Right kidney (tissue), 9 donors: ENCODE data around the gene OXSR1.

ENCODE experiments used
- DNase-seq: peaks from one replicate; pipeline ENCODE4 v3.0.0-alpha.2; 2016
- long read RNA-seq, 8 donors: transcript quantifications; one replicate each; lab custom pipeline, GENCODE V29; 2026

Gene OXSR1
- long read RNA-seq, donor 1, full-length matches to known transcripts: 1 of 1 reads
- long read RNA-seq, donor 1, partial matches to known transcripts: 0 of 1 reads
- long read RNA-seq, donor 1, other reads (novel, unspliced or antisense): 0 of 1 reads
- long read RNA-seq, donor 2, full-length matches to known transcripts: 2 of 36 reads
- long read RNA-seq, donor 2, partial matches to known transcripts: 34 of 36 reads
- long read RNA-seq, donor 2, other reads (novel, unspliced or antisense): 0 of 36 reads
- long read RNA-seq, donor 3, full-length matches to known transcripts: 3 of 3 reads
- long read RNA-seq, donor 3, partial matches to known transcripts: 0 of 3 reads
- long read RNA-seq, donor 3, other reads (novel, unspliced or antisense): 0 of 3 reads
- long read RNA-seq, donor 4, full-length matches to known transcripts: 1 of 75 reads
- long read RNA-seq, donor 4, partial matches to known transcripts: 74 of 75 reads
- long read RNA-seq, donor 4, other reads (novel, unspliced or antisense): 0 of 75 reads
- long read RNA-seq, donor 5, full-length matches to known transcripts: 4 of 11 reads
- long read RNA-seq, donor 5, partial matches to known transcripts: 7 of 11 reads
- long read RNA-seq, donor 5, other reads (novel, unspliced or antisense): 0 of 11 reads
- long read RNA-seq, donor 6, full-length matches to known transcripts: 3 of 9 reads
- long read RNA-seq, donor 6, partial matches to known transcripts: 6 of 9 reads
- long read RNA-seq, donor 6, other reads (novel, unspliced or antisense): 0 of 9 reads
- long read RNA-seq, donor 7, full-length matches to known transcripts: 4 of 12 reads
- long read RNA-seq, donor 7, partial matches to known transcripts: 8 of 12 reads
- long read RNA-seq, donor 7, other reads (novel, unspliced or antisense): 0 of 12 reads
- long read RNA-seq, donor 8, full-length matches to known transcripts: 4 of 4 reads
- long read RNA-seq, donor 8, partial matches to known transcripts: 0 of 4 reads
- long read RNA-seq, donor 8, other reads (novel, unspliced or antisense): 0 of 4 reads

- peak; percentile 99 for DNase-seq
Observed at GRCh38 chr3:38164952-38165721, at the start of gene OXSR1. Gene OXSR1, plus strand, starts transcription at chr3:38165537. Its CDS starts 340 bp downstream, at chr3:38165877.

- no peak for DNase-seq
Observed at GRCh38 chr3:38115645-38116427, 49.5 kb upstream of the OXSR1 start.

GRCh38 chr3:38116471-38117162 lies 48.7 kb upstream of the OXSR1 start:
- DNase-seq: no peak

GRCh38 chr3:38117163-38117716 lies 48.1 kb upstream of the OXSR1 start:
- DNase-seq: no peak

- DNase-seq: no peak
Observed at GRCh38 chr3:38117748-38118420, 47.5 kb upstream of the OXSR1 start.

GRCh38 chr3:38118421-38119247 lies 46.7 kb upstream of the OXSR1 start:
- DNase-seq: no peak

- DNase-seq: no peak
Observed at GRCh38 chr3:38119248-38119544, 46.1 kb upstream of the OXSR1 start.

- no peak for DNase-seq
Observed at GRCh38 chr3:38119821-38120692, 45.3 kb upstream of the OXSR1 start.

- no peak for DNase-seq
Observed at GRCh38 chr3:38120693-38121450, 44.5 kb upstream of the OXSR1 start.

GRCh38 chr3:38121451-38121831 lies 43.9 kb upstream of the OXSR1 start:
- DNase-seq: no peak

- DNase-seq: no peak
Observed at GRCh38 chr3:38121832-38122461, 43.4 kb upstream of the OXSR1 start.

GRCh38 chr3:38122712-38123290 lies 42.5 kb upstream of the OXSR1 start:
- no peak for DNase-seq

GRCh38 chr3:38124324-38125122 lies 40.8 kb upstream of the OXSR1 start:
- no peak for DNase-seq

- DNase-seq: no peak
Observed at GRCh38 chr3:38125305-38126120, 39.8 kb upstream of the OXSR1 start.
